GM18499 (cell line): Measurements from ENCODE around the gene GORASP1.

Experiments
- ATAC-seq: cut with Tn5 transposase; IDR thresholded peaks from one replicate; pipeline ENCODE4 v1.9.1; 2021; ENCODE audit warnings: moderate number of reproducible peaks; ENCODE audit not compliant: insufficient read depth, unreplicated experiment

GORASP1 gene

DNA sequence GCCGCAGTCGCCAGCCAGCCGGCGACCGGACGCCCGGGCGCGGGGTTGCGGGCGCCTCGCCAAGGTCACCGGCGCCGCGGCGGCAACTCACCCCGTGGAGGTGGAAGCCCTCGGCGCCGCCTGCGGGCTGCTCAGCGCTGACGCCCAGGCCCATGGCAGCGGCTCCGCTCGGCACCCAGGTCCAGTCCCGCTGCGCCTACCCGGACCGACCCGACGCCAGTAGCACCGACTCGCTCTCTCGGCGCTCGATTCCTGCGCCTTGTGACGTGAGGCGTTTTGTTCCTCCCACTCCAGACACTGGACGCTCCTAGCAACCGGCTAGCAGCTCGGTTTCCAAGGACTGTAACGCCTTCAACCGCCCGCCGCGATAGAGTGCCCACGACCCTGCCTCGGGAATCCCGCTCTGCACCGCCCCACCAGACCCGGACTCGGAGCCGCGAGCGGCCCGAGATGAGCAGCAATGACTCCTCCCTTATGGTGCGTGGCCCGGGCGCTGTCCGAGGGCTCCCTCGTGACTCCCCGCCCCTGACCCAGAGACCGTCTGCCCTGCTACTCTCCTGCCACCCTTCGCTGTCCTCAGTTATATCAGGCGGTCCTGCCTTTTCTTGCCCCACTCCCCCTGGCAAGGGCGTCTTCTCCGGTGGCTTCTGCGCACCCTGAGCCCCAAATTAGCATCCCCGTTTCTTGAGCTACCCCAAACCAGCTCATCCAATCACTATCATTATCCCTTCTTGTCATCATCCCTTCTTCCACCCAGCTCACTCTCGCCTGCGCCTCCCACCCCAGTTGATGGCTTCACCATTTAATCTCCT lies at the start of gene GORASP1, which contains the start of gene TTC21A:
Gene GORASP1 (minus strand): TSS at position 240 of the 812 bp plus-strand sequence. CDS start 86 bp downstream, at position 154.
Gene TTC21A (plus strand): TSS at position 293 of the 812 bp plus-strand sequence. CDS start 158 bp downstream, at position 451.
- ATAC-seq = no peak

- no peak for ATAC-seq
These were observed 49.0 kb upstream of the GORASP1 start for GRCh38 chr3:39156421-39156820.

DNA sequence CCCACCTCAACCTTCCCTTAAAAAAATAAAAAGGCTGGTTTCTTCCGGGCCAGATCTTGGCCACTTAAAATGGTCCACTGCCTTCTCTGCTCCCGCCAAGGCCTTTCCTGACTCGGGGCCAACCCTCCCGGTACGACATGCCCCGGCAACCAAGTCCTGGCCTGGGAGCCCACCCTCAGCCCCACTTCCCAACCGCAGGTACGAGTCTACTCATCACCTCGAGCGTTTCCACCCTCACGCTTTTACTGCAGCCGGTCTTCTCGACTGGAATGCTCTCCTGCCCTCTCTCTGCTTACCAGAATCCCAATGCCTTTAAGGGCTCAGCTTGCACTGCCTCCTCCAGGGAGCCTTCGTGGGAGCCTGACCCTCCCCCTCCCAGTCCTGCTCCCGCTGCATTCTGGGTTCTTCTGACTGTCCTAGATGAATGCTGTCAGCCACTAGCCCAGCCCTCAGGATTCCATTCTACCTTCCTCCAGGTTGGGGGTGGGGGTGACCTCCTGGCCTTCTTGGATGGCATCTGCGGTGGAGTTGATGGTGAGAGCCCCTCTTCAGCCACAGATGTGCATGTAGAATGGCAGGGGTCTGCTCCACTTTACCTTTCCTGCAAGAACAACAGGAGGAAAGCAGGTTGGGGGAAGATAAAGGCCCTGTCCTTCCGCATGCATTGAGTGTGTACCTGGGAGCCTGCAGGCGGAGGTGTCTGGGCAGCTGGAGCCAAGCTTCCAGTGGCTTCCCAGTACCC lies 47.0 kb upstream of the GORASP1 start:
- no peak for ATAC-seq

GRCh38 chr3:39153977-39154279 lies 46.5 kb upstream of the GORASP1 start:
- no peak for ATAC-seq

GRCh38 chr3:39150803-39151631 lies 43.6 kb upstream of the GORASP1 start:
- ATAC-seq = no peak

GRCh38 chr3:39150148-39150802 lies 42.8 kb upstream of the GORASP1 start:
- no peak for ATAC-seq

- ATAC-seq = no peak
These were observed 42.2 kb upstream of the GORASP1 start for GRCh38 chr3:39149498-39150147.

DNA sequence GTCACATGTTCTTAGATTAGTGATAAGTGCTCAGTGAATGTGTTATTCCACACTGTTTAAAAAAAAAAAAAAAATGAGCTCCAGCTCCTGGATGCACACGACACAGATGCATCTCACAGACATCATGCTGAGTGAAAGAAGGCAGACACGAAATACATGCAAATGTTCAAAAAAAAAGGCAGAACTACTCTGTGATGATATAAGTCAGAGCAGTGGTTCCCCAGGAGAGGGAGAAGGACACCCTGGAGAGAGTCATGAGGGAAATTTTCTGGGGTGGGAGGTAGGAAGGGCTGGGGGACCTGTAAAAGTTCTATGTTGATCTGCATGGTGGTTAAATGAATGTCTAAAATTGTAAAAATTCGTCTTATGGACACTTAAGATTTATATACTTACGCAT lies 41.6 kb upstream of the GORASP1 start:
- ATAC-seq = no peak

GRCh38 chr3:39148435-39149058 lies 41.1 kb upstream of the GORASP1 start:
- no peak for ATAC-seq

- no peak for ATAC-seq
These were observed 40.4 kb upstream of the GORASP1 start for GRCh38 chr3:39147711-39148434.

DNA sequence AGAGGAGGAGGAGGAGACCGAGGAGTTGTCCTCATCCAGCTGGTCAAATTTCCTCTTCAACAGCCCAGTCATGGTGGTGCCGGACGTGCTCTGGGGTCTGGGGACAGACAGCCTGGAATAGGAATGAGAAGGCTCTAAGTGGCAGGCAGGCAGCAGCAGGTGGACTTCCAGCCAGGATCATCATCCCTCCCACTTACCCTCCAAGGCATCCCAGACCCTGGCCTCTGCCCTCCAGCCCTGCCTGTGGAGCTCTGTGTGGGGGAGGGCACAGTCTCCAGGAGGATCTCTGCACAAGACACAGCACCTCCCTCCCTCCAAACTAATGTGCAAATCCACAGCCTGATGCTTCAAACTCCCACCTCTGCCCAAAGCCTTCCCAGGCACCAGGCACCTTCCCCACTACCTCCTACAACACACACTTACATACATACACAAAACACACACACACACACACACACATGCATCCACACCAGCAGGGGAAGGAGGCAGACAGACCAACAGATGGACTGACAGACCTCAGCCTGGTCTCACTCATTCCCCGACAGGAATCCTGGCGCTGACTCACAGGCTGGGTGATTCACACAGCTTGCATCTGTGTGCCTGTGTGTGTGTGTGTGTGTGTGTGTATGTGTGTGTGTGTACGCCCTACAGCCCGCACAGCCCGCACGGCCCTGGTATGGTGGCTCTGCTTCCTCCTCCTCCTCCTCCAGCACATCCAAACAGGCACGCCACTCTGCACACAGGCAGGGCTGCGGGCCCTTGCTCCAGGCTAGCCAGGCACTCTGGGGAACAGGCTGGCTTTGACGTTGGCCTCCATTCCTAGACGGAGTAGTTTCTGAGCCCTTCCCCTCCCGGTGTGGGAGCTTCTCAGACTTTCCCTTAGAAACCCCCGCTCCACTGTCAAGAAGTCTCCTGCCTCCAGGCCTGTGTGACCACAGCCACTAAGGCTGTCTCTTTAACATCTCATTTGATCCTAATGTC lies 39.5 kb upstream of the GORASP1 start:
- ATAC-seq = no peak

DNA sequence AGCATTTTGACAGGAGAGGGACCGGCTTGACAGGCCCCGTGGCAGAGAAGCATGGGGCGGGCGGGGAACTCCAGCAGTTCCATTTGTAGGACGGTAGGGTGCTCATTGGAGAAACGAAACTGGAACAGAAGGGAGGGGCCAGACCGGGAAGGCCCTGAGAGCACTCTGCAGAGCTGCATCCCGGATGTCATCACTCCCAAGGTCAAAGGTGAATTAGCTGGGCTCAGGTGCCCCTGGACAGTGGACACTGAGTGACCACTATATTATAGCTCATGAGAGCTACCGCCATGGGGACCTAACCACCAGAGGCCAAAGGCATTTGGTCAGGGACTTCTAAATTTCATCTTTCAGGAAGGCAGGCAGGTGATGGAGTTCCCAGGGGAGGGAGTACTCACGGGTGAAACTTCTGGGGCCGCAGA lies 38.7 kb upstream of the GORASP1 start:
- ATAC-seq = no peak

- no peak for ATAC-seq
These were observed 37.4 kb upstream of the GORASP1 start for GRCh38 chr3:39144748-39145380.

DNA sequence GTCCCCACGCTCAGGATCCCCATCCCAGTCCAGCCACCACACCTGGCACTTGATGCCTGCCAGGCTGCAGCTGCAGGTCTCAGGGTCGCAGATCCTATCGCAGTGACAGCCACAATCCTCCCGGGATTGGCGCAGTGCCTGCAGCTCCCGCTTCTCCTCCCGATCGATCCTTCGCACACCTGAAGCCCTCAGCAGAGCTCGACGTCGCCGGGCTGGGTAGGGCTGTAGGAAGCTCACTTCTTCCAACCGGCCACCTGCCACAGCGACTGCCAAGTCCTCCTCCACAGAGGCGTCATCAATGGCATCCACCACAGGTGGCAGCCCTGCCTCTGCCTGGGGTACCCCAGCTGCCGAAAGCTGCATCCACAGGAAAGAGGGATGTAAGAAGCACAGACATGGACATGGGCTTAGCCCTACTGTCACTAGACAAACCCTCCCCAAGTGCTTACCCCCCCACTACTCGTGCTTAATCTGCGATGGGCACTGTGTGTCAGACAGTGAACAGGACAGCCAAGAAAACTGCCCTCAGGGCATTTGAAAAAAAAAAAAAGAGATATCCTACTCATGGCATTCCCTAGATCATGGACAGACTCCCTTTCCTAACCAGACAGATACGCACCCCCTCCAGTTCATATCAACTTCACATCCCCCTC lies 36.8 kb upstream of the GORASP1 start:
- ATAC-seq = no peak

- ATAC-seq = no peak
These were observed 35.8 kb upstream of the GORASP1 start for GRCh38 chr3:39143051-39143885.

DNA sequence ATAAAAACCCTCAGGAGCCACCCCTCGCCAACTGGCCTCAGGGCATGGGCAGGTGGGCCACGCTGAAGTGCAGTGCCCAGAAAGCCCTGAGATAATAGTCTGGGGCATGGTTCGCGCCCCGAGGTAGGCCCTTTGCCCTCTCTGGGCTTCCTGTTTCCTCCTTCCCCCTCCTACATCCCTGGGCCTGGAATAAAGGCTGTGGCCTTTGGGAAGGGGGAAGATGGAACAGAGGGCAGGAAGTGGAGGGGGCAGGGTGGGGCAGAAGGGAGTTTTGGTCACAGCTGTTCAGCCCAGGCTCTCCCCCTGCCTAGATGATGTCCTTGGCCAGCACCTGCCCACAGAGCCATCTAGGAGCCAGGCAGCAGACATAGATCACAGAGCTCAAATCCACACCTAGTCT lies 34.6 kb upstream of the GORASP1 start:
- ATAC-seq = no peak
